Measurements from ENCODE around the gene CRLF1. TPM values are rescaled to one million over a fixed set of nuclear protein-coding genes. Genes with fewer than 3 reads are reported as not detected.
A peak's percentile ranks its signal among the peaks of the same experiment; 100 is the strongest.

Gene CRLF1
- total RNA-seq, 1 experiment from 2014 or later: 4.3 TPM

DNA sequence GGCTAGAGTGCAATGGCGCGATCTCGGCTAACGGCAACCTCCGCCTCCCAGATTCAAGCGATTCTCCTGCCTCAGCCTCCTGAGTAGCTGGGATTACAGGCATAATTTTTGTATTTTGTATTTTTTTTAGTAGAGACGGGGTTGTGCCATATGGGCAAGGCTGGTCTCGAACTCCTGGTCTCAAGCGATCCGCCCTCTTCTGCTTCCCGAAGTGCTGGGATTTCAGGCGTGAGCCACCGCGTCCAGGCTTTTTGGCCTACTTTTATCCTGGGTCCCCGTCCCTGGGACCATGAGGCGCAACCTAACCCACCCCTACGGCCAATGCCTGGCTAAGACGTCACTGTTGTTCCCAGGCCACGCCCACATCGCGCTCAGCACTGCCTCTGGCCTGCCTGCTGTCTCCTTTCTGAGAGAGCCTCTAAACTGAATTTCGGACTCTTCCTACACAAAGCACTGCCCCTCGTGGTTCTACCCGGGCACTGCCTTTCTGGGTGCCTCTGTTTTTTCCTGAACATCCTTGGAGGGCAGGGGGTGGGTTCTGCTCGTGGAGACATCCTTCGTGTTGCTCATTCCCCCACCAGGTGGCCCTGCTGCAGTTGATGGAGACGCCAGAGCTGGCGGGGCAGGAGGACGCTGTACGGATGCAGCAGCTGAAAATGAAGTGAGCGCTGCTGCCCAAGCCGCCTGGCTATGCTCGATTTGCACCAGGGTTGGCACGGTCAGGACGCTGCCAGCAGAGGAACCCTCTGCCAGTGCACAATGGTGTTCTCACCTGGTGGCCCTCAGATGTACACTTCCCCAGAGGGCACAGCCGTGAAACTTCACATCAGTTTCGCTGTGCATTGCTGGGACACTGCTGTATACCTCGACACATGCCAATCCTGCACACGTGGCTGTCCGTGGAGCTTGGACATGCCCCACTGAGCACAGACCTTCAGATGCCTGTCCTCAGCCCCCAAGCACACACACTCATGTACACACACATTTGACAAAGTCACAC lies 16.0 kb downstream of the CRLF1 start:
- no peaks in the 10 kb centered on the region for H3K9me3 Mint-ChIP-seq (ENCODE audit: unreplicated experiment)
- no peaks in the 10 kb centered on the region for H3K27me3 Mint-ChIP-seq (ENCODE audit: insufficient read depth, unreplicated experiment)
- intact Hi-C loops (cut with micrococcal nuclease): loop anchor here (5.0 kb wide), 1 partner anchor 172 kb away; no protein-coding TSS in a partner anchor
- TF ChIP-seq, protein P1, sequence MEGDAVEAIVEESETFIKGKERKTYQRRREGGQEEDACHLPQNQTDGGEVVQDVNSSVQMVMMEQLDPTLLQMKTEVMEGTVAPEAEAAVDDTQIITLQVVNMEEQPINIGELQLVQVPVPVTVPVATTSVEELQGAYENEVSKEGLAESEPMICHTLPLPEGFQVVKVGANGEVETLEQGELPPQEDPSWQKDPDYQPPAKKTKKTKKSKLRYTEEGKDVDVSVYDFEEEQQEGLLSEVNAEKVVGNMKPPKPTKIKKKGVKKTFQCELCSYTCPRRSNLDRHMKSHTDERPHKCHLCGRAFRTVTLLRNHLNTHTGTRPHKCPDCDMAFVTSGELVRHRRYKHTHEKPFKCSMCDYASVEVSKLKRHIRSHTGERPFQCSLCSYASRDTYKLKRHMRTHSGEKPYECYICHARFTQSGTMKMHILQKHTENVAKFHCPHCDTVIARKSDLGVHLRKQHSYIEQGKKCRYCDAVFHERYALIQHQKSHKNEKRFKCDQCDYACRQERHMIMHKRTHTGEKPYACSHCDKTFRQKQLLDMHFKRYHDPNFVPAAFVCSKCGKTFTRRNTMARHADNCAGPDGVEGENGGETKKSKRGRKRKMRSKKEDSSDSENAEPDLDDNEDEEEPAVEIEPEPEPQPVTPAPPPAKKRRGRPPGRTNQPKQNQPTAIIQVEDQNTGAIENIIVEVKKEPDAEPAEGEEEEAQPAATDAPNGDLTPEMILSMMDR (IDR thresholded peaks at IDR 0.05; ENCODE audit: unreplicated experiment): peak; percentile 24
- peak overlapping the region; percentile 90 for H3K27ac Mint-ChIP-seq (ENCODE audit: low read depth, unreplicated experiment)
- H3K4me3 Mint-ChIP-seq (ENCODE audit: unreplicated experiment): peak overlapping the region; percentile 88
- BruUV-seq (replicated peaks): TSS peak; percentile 54
- peaks cover 19% of the 10 kb centered on the region for H3K36me3 Mint-ChIP-seq (ENCODE audit: insufficient read depth, unreplicated experiment)
- ChIA-PET CTCF (interaction anchor here (0.6 to 3.5 kb wide), 14 partner anchors 8 to 396 kb away, joined by 3 to 27 read pairs (median 4); partner anchors contain the start of gene UBA52), POLR2A (interaction anchor here (0.6 to 3.6 kb wide), 9 partner anchors 10 to 338 kb away, joined by 3 to 87 read pairs (median 4); partner anchors contain the start of genes COPE, DDX49, ELL and KXD1)
- peaks cover 17% of the 10 kb centered on the region for H3K4me1 Mint-ChIP-seq (ENCODE audit: insufficient read depth, unreplicated experiment)
- DNase-seq (ENCODE audit: unreplicated experiment): peak; percentile 90

DNA sequence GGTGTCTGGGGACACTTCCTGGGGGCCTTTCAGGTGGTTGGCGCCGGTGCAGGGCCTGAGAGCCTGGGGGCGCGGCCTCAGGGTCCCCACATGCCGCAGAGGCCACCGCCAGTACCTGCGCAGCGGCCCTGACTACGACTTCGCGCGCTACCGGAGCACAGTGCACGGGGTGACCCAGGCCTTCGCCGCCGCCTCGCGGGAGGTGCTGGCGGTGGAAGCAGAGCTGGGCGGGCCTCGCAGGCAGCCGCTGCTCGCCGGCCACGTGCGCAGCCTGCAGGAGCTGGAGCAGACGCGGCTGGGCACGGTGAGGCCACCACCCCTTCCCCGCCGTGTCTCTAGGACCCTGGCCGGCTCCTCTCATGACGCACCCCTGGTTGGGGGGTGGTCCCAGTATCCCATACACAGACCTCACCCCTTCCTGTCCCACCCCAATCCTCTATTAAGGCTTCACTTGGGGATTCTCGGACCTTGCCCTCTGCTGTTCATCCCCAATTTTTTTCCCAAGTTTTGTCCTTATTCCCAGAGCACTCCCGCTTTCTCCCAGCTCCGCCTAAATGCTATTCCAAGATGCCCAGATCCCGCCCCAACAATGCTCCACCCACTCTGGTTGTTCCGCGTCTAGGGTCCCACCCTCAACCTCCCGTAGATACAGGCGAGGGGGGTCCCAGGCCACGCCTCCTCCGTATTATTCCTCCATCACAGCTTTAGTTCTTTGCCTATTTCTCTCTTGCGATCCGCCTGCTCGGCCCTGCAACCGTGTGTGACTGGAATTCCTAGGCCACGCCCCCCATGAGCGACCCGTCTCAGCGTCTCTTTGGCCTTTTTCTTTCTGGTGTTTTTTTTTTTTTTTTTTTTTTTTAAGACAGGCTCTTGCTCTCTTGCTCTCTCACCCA lies 17.0 kb downstream of the CRLF1 start:
- Mint-ChIP-seq H3K27me3 (ENCODE audit: insufficient read depth, unreplicated experiment) (no peaks in the 10 kb centered on the region), H3K9me3 (ENCODE audit: unreplicated experiment) (no peaks in the 10 kb centered on the region), H3K4me3 (ENCODE audit: unreplicated experiment) (peak overlapping the region; percentile 88), H3K27ac (ENCODE audit: low read depth, unreplicated experiment) (peak overlapping the region; percentile 90), H3K4me1 (ENCODE audit: insufficient read depth, unreplicated experiment) (peaks cover 14% of the 10 kb centered on the region), H3K36me3 (ENCODE audit: insufficient read depth, unreplicated experiment) (peaks cover 19% of the 10 kb centered on the region)
- ChIA-PET CTCF (interaction anchor here (0.6 to 3.5 kb wide), 31 partner anchors 9 to 419 kb away, joined by 3 to 27 read pairs (median 4); partner anchors contain the start of genes UBA52 and UPF1), POLR2A (interaction anchor here (0.5 to 3.6 kb wide), 29 partner anchors 9 to 475 kb away, joined by 3 to 87 read pairs (median 4); partner anchors contain the start of genes COPE, DDX49, ELL and FKBP8)
- TSS peak; percentile 66 for BruUV-seq (replicated peaks)
- DNase-seq (ENCODE audit: unreplicated experiment): peak; percentile 75
- TF ChIP-seq, protein P1 (IDR thresholded peaks at IDR 0.05; ENCODE audit: unreplicated experiment): peak; percentile 4
- intact Hi-C loops (cut with micrococcal nuclease): loop anchor here (5.0 kb wide), 3 partner anchors 88 to 173 kb away; no protein-coding TSS in a partner anchor

DNA sequence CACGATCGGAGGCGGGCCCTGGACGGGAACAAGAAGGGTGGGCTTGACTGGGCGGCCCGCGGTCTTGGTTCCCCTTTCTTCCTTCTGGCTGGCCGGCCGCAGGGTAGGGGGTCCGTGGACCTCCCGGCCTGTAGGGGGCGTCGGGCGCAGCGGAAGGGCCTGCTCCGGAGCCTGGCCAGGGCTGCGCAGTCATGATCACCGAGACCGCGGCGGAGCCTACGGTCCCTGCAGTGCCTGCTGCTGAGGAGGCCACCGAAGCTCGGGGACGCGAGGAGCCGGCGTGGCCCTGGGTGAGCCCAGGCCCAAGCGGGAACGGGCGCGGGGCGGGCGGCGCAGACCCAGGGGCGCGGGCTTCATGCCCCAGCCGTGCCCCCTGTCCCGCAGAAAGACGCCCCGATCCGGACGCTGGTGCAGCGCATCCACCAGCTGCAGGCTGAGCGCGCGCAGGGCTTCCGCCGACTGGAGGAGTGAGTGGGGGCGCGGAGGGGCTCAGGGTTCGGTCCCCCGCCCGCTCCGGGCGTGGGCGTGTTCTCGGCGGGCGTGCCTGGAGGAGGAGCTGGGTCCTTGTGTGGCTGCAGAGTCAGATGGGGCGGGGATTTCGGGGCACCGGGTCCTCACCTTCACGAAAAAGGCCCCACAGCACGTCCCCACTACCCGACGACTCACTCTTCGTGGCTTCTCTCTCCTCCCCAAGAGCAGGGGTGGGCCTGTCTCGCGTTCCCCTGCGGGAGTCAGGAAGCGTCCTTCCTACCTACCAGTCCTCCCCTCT lies 17.8 kb downstream of the CRLF1 start, which contains the start of gene REX1BD:
Gene REX1BD, plus strand, starts transcription at position 188 of the 769 bp plus-strand sequence. Its CDS starts 4 bp downstream, at position 192.
- no TSS peak for BruUV-seq (replicated peaks)
- H3K4me1 Mint-ChIP-seq (ENCODE audit: insufficient read depth, unreplicated experiment): peaks cover 11% of the 10 kb centered on the region
- intact Hi-C loops (cut with micrococcal nuclease): loop anchor here (1.0 to 5.0 kb wide), 3 partner anchors 66 to 126 kb away; partner anchors contain the start of gene ELL
- peak; percentile 72 for DNase-seq (ENCODE audit: unreplicated experiment)
- peak within 1 kb of the TSS; percentile 88 for H3K4me3 Mint-ChIP-seq (ENCODE audit: unreplicated experiment)
- POLR2A ChIA-PET: interaction anchor here (0.6 to 3.6 kb wide), 28 partner anchors 8 to 729 kb away, joined by 3 to 87 read pairs (median 4); partner anchors contain the start of genes COPE, DDX49, ELL and FKBP8
- peak within 1 kb of the TSS; percentile 90 for H3K27ac Mint-ChIP-seq (ENCODE audit: low read depth, unreplicated experiment)
- TF ChIP-seq, protein P1 (IDR thresholded peaks at IDR 0.05; ENCODE audit: unreplicated experiment): peak; percentile 75
- H3K9me3 Mint-ChIP-seq (ENCODE audit: unreplicated experiment): no peaks in the 10 kb centered on the region
- CTCF ChIA-PET: interaction anchor here (0.6 to 3.5 kb wide), 44 partner anchors 8 to 526 kb away, joined by 3 to 27 read pairs (median 4); partner anchors contain the start of genes ELL, UBA52 and UPF1
- H3K36me3 Mint-ChIP-seq (ENCODE audit: insufficient read depth, unreplicated experiment): peaks cover 19% of the 10 kb centered on the region
- no peaks in the 10 kb centered on the region for H3K27me3 Mint-ChIP-seq (ENCODE audit: insufficient read depth, unreplicated experiment)

Measured in MCF 10A (cell line).